Measurements from ENCODE around the gene TM4SF5.

The TM4SF5 gene

GRCh38 chr17:4759776-4760236 lies 11.9 kb upstream of the TM4SF5 start:
- Histone ChIP-seq H3K36me3 (ENCODE audit: insufficient read depth, low read length) (no peaks in the 10 kb centered on the region), H3K9ac (ENCODE audit: insufficient read length) (no peak overlapping the region), H3K27ac (no peak overlapping the region), H3K9me3 (ENCODE audit: low read depth, low read length) (no peaks in the 10 kb centered on the region), H3K4me3 (no peak overlapping the region)
- no peak for TF ChIP-seq POLR2AphosphoS5 (IDR thresholded peaks at IDR 0.05; ENCODE audit: borderline replicate concordance, low read depth, low read length)
- no peak for TF ChIP-seq FOXP2 (optimal IDR thresholded peaks at IDR 0.05; ENCODE audit: control extremely low read depth, extremely low read length, insufficient read depth)
- TF ChIP-seq EZH2 (IDR thresholded peaks at IDR 0.05), result no peak
- no peak for DNase-seq (ENCODE audit: low read depth, low spot score)

GRCh38 chr17:4764595-4764994 lies 7.1 kb upstream of the TM4SF5 start:
- H3K9ac ChIP-seq (ENCODE audit: insufficient read length), result no peak overlapping the region
- no peak for DNase-seq (ENCODE audit: low read depth, low spot score)
- TF ChIP-seq POLR2AphosphoS5 (IDR thresholded peaks at IDR 0.05; ENCODE audit: borderline replicate concordance, low read depth, low read length) (no peak), FOXP2 (optimal IDR thresholded peaks at IDR 0.05; ENCODE audit: control extremely low read depth, extremely low read length, insufficient read depth) (no peak), EZH2 (IDR thresholded peaks at IDR 0.05) (no peak)
- no peaks in the 10 kb centered on the region for H3K36me3 ChIP-seq (ENCODE audit: insufficient read depth, low read length)
- no peaks in the 10 kb centered on the region for H3K9me3 ChIP-seq (ENCODE audit: low read depth, low read length)
- H3K27ac ChIP-seq, result no peak overlapping the region
- H3K4me3 ChIP-seq, result no peak overlapping the region

GRCh38 chr17:4766201-4766600 lies 5.5 kb upstream of the TM4SF5 start:
- no peak overlapping the region for H3K4me3 ChIP-seq
- H3K36me3 ChIP-seq (ENCODE audit: insufficient read depth, low read length), result no peaks in the 10 kb centered on the region
- H3K9ac ChIP-seq (ENCODE audit: insufficient read length), result no peak overlapping the region
- no peaks in the 10 kb centered on the region for H3K9me3 ChIP-seq (ENCODE audit: low read depth, low read length)
- TF ChIP-seq FOXP2 (optimal IDR thresholded peaks at IDR 0.05; ENCODE audit: control extremely low read depth, extremely low read length, insufficient read depth), result no peak
- no peak for TF ChIP-seq EZH2 (IDR thresholded peaks at IDR 0.05)
- no peak for TF ChIP-seq POLR2AphosphoS5 (IDR thresholded peaks at IDR 0.05; ENCODE audit: borderline replicate concordance, low read depth, low read length)
- no peak overlapping the region for H3K27ac ChIP-seq
- no peak for DNase-seq (ENCODE audit: low read depth, low spot score)

- Histone ChIP-seq H3K9ac (ENCODE audit: insufficient read length) (no peak overlapping the region), H3K27ac (no peak overlapping the region), H3K4me3 (no peak overlapping the region), H3K36me3 (ENCODE audit: insufficient read depth, low read length) (no peaks in the 10 kb centered on the region), H3K9me3 (ENCODE audit: low read depth, low read length) (no peaks in the 10 kb centered on the region)
- no peak for DNase-seq (ENCODE audit: low read depth, low spot score)
- TF ChIP-seq POLR2AphosphoS5 (IDR thresholded peaks at IDR 0.05; ENCODE audit: borderline replicate concordance, low read depth, low read length) (no peak), EZH2 (IDR thresholded peaks at IDR 0.05) (no peak), FOXP2 (optimal IDR thresholded peaks at IDR 0.05; ENCODE audit: control extremely low read depth, extremely low read length, insufficient read depth) (no peak)
Measured at GRCh38 chr17:4766723-4767122, 5.0 kb upstream of the TM4SF5 start.

DNA sequence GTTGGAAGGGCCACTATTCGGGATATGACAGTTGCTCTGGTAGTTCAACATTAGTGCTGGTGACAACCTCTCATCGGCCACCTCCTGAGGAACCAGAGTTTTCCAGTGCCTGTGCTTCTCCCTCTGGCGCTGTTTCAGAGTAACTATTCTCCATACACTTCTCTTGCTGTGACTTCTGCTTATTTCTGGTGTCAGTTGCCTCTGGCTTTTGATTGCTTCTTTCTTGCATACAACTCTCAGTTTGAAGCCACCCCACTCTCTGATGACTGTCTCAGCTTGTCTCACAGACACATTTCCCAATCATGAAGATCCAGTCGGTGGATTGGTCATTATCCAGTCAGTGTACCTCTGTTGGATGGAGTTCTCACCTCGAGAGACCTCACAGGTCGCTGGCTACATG lies 3.4 kb upstream of the TM4SF5 start:
- no peak overlapping the region for H3K4me3 ChIP-seq
- no peaks in the 10 kb centered on the region for H3K36me3 ChIP-seq (ENCODE audit: insufficient read depth, low read length)
- no peak overlapping the region for H3K9ac ChIP-seq (ENCODE audit: insufficient read length)
- no peak overlapping the region for H3K27ac ChIP-seq
- DNase-seq (ENCODE audit: low read depth, low spot score), result no peak
- no peak for TF ChIP-seq FOXP2 (optimal IDR thresholded peaks at IDR 0.05; ENCODE audit: control extremely low read depth, extremely low read length, insufficient read depth)
- H3K9me3 ChIP-seq (ENCODE audit: low read depth, low read length), result no peaks in the 10 kb centered on the region

DNA sequence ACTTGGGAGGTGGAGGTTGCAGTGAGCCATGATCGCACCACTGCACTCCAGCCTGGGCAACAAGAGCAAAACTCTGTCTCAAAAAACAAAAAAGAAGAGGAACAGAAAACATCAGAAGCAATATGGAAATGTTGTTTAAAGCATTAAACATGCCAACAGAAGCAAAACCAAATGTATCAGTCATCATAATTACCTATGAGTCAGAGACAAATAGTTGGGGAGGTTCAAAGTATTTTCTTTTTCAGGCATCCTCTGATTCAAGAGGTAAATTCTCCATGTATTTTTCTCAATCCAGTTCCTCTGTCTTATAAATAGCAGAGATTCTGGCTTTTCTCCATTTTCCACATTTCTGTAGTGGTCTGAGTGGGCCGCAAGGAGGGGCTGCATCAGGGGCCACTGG lies 2.1 kb upstream of the TM4SF5 start:
- TF ChIP-seq EZH2 (IDR thresholded peaks at IDR 0.05) (no peak), FOXP2 (optimal IDR thresholded peaks at IDR 0.05; ENCODE audit: control extremely low read depth, extremely low read length, insufficient read depth) (no peak), POLR2AphosphoS5 (IDR thresholded peaks at IDR 0.05; ENCODE audit: borderline replicate concordance, low read depth, low read length) (no peak)
- H3K9me3 ChIP-seq (ENCODE audit: low read depth, low read length), result no peaks in the 10 kb centered on the region
- DNase-seq (ENCODE audit: low read depth, low spot score), result no peak

DNA sequence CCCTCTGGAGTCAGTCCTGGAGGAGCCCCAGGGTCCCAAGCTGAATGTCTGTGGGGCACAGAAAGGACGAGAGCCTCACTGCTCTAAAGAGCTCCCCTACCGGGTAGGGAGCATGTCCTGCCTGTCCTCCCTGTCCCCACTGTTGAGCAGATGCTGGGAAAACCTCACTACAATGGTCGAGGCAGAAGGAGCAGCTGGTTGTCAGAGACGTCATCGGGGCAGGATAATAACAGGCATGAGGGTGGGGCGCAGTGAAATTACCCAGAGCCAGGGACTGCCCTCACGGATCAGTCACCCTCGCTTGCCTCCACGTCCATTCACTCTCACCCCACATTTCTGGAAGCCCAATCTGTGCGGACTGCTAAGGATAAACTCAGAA lies 538 bp downstream of the TM4SF5 start:
- DNase-seq (ENCODE audit: low read depth, low spot score), result no peak
- Histone ChIP-seq H3K9me3 (ENCODE audit: low read depth, low read length) (no peaks in the 10 kb centered on the region), H3K36me3 (ENCODE audit: insufficient read depth, low read length) (no peaks in the 10 kb centered on the region), H3K27ac (no peak overlapping the region), H3K9ac (ENCODE audit: insufficient read length) (no peak overlapping the region), H3K4me3 (no peak overlapping the region)
- TF ChIP-seq FOXP2 (optimal IDR thresholded peaks at IDR 0.05; ENCODE audit: control extremely low read depth, extremely low read length, insufficient read depth), result no peak
- no peak for TF ChIP-seq EZH2 (IDR thresholded peaks at IDR 0.05)
- no peak for TF ChIP-seq POLR2AphosphoS5 (IDR thresholded peaks at IDR 0.05; ENCODE audit: borderline replicate concordance, low read depth, low read length)

More for the DNA sequence above, 2.1 kb upstream of the TM4SF5 start:
- Histone ChIP-seq H3K4me3 (no peak overlapping the region), H3K36me3 (ENCODE audit: insufficient read depth, low read length) (no peaks in the 10 kb centered on the region), H3K9ac (ENCODE audit: insufficient read length) (no peak overlapping the region), H3K27ac (no peak overlapping the region)

DNA sequence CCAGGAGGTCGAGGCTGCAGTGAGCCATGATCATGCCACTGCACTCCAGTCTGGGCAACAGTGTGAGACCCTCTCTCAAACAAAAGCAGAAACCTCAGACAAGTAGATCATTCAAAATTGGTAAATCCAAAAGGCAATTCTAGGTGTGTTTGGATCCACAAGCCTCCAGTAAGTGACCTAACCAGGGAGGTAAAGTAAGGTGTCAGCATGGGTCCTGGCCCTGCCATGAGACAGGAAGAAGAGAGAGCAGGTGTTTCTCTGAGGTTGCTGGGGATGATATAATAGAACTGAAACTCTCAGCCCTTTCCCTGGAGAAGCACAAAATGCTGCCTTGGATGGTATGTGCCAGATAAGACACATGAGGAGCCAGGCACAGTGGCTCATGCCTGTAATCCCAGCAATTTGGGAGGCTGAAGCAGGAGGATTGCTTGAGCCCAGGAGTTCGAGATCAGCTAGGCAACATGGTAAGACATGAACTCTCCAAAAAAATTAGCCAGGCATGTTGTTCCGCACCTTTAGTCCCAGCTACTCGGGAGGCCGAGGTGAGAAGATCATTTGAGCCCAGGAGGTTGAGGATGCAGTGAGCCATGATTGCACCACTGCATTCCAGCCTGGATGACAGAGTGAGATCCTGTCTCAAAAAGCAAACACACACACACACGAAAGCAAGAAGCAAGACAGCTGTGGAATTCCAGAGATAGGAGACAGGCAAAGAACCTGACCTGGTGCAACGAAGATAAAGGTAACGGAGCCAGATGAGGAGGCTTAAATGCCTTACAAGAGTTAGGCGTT lies 6.5 kb downstream of the TM4SF5 start:
- DNase-seq (ENCODE audit: low read depth, low spot score), result no peak
- Histone ChIP-seq H3K9me3 (ENCODE audit: low read depth, low read length) (no peaks in the 10 kb centered on the region), H3K36me3 (ENCODE audit: insufficient read depth, low read length) (no peaks in the 10 kb centered on the region), H3K9ac (ENCODE audit: insufficient read length) (no peak overlapping the region), H3K4me3 (no peak overlapping the region), H3K27ac (no peak overlapping the region)
- TF ChIP-seq POLR2AphosphoS5 (IDR thresholded peaks at IDR 0.05; ENCODE audit: borderline replicate concordance, low read depth, low read length), result no peak
- TF ChIP-seq FOXP2 (optimal IDR thresholded peaks at IDR 0.05; ENCODE audit: control extremely low read depth, extremely low read length, insufficient read depth), result no peak
- TF ChIP-seq EZH2 (IDR thresholded peaks at IDR 0.05), result no peak
